ENCODE measurements around the gene CHD9.
"Not testable (repeated sequence)": the region's sequence is repeated elsewhere in the genome, so short reads cannot be mapped to it uniquely, and the experiment has no call there.

DNA sequence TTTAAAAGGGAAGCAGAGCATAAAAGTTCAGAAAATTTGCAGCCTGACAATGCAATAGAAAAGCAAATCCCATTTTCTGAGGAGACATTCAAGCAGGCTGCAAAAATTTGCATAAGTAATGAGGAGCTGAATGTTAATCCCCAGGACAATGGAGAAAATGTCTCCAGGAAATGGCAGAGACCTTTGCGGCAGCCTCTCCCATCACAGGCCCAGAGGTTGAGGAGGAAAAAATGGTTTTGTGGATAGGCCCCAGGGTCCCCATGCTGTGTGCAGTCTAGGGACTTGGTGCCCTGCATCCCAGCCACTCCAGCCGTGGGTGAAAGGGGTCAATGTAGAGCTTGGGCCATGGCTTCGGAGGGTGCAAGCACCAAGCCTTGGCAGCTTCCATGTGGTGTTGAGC lies 19.5 kb downstream of the CHD9 start:
- TF ChIP-seq, protein P1, sequence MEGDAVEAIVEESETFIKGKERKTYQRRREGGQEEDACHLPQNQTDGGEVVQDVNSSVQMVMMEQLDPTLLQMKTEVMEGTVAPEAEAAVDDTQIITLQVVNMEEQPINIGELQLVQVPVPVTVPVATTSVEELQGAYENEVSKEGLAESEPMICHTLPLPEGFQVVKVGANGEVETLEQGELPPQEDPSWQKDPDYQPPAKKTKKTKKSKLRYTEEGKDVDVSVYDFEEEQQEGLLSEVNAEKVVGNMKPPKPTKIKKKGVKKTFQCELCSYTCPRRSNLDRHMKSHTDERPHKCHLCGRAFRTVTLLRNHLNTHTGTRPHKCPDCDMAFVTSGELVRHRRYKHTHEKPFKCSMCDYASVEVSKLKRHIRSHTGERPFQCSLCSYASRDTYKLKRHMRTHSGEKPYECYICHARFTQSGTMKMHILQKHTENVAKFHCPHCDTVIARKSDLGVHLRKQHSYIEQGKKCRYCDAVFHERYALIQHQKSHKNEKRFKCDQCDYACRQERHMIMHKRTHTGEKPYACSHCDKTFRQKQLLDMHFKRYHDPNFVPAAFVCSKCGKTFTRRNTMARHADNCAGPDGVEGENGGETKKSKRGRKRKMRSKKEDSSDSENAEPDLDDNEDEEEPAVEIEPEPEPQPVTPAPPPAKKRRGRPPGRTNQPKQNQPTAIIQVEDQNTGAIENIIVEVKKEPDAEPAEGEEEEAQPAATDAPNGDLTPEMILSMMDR (IDR thresholded peaks at IDR 0.05; ENCODE audit: insufficient read depth, low read depth, low read length) = not testable (repeated sequence)
- not testable (repeated sequence) for TF ChIP-seq EZH2 (IDR thresholded peaks at IDR 0.05; ENCODE audit: insufficient read depth, low read length)

Measured in astrocyte (in vitro differentiated cells and primary cell).